NCI-H2227 (cell line): Measurements from ENCODE around the gene FLNC.
A peak's percentile ranks its signal among the peaks of the same experiment; 100 is the strongest.

ENCODE experiments used
- DNase-seq: peaks from one replicate; lab custom pipeline; 2025; ENCODE audit not compliant: unreplicated experiment; lab: John Stamatoyannopoulos, UW

The FLNC gene

GRCh38 chr7:128860158-128861073, 30.2 kb downstream of the FLNC start:
- no peak for DNase-seq

DNA sequence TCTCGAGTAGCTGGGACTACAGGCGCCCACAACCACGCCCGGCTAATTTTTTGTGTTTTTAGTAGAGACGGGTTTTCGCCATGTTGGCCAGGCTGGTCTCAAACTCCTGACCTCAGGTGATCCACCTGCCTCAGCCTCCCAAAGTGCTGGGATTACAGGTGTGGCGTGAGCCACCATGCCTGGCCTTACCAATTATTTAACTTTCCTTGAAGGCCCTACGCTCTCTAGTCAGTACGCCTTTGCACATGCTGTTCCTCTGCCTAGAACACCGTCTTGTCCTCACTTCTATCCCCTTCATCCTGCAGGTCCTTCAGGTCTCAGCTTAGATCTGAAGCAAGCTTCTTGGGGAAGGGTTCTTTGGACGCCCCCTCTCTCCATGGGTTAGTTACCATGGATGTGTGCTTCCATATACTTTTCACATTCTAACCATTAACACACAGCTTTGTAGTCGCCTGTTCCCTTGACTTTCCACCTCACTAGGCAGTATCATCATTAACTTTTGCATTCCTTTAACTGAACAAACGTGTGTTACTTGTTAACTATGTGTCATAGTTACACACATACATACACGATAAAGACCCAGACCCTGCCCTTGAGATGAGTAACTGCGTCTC, 31.9 kb downstream of the FLNC start:
- no peak for DNase-seq

GRCh38 chr7:128862571-128863432, 32.6 kb downstream of the FLNC start, which contains the start of gene ATP6V1F:
Gene ATP6V1F (plus strand): TSS chr7:128862856. CDS start chr7:128862905, 49 bp downstream.
- DNase-seq = peak; percentile 99

DNA sequence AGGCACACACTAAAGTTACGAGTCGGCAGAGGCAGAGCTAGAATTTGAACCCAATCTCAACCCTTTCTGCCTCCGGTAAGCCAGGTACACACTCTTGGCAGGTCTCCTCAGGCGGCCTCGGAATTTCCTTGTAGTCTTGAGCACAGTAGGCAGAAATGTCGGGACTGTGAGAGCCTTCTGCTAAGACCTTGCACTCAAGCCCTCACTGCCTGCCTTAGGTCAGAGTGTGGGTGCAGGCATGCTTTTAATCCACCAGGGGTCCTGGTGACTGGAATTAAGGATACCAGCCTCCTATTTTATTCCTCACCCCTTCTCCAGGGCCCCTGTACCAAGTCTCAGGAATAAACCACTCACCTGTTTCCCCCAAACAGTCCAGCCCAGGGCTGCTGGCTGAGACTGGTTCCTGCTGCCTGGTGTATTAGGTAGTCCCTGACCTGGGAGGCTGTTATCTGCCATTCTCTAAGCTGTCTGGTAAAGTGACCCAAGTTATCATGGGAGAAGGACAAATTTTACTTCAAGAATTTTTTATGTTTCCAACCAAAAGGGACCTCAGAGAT, 33.3 kb downstream of the FLNC start:
- DNase-seq = peak; percentile 61

- no peak for DNase-seq
These were observed 35.1 kb downstream of the FLNC start for GRCh38 chr7:128865303-128865702.

- no peak for DNase-seq
These were observed 36.0 kb downstream of the FLNC start for GRCh38 chr7:128865996-128866877.

DNA sequence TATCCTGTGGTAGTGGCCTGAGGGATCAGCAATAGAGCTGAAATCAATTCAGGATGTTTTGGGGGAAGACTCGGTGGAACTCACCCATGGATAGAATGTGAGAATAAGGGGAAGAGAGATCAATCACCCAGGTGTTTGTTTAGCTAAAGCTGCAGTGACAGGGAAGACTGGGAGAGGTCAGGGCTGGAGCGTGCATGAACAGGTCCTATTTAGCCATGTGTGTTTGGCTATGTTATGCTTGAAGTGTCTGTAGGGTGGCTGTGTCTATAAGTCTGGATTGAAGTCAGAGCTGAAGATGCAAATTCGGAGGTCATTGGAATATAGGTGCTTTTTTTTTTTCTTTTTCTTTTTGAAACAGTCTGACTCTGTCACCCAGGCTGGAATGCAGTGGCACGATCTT, 37.0 kb downstream of the FLNC start:
- DNase-seq = no peak

DNA sequence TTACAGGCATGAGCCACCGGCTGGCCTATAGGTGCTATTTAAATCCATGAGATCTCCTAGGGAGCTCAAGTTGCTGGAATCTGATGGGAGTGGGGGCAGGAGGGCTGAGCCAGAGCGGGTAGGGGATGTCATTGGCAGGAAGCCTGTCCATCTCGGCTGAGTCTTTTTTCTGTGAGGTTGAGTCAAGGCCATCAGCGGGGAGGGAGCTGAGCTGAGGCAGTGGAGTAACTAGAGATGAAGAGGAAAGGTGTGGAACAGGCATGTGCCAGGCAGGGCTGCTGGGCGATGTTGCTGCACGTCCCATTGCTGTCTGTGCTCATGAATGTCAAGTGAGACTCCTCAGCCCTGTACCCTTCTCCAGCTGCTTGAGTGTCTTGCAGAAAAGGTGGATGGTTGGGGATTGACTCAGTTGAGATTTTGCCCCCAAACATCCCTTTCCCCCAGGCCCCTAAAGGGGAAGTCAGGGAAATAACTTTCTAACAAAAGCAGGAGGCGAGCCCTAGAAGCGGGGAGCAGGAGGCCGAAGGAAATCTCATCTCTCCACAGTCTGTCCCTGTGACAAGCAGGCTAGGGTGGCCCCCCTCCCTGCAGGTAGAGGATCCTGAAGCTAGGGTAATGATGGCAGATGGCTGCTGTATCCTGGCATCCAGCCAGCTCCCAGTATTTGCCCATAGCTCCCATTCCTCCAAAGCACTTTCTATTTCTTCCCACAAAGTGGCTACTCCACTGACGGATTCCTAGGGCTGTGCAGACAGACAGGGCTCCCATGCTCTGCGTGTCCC, 37.8 kb downstream of the FLNC start:
- peak; percentile 57 for DNase-seq

GRCh38 chr7:128868624-128869137, 38.5 kb downstream of the FLNC start:
- DNase-seq = no peak

DNA sequence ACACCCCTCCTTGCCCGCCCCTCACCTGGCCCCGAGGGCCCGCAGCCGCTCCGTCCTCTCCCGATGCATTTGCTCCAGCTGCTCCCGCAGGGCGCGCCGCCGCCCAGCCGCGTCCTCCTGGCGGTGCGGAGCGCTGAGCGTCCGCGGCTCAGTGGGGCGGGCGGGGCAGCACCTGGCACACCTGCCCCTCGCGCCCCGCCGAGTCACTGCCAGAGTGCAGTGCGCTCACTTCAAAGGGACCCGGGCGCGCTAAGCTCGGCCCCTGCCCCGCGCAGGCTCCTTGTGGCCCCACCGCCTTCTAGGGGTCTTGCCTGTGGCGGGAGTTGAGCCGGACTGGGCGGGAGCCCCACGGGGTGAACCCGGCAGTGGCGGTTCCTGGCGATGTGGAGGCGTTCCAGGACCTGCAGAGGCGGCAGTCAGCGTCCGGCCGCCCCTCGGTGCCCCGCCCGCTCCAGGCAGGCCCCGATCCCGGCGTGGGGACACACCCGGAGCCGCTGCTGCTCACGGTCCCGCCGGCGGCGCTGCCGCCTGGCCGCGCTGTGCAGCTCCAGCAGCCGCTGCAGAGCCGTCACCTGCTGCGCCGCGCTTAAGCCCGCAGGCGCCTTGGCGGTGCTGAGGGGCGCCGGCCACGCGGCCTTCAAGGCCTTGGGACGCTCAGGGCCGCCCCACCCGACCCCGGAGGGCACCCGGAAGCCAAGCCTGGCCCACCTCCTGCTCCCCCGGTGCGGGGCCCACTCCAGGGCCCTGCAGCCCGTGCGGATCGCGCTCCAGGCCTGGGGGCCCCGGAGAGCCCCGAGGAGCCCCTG, 39.1 kb downstream of the FLNC start:
- peak; percentile 73 for DNase-seq

GRCh38 chr7:128869944-128870285, 39.7 kb downstream of the FLNC start:
- peak; percentile 52 for DNase-seq

DNA sequence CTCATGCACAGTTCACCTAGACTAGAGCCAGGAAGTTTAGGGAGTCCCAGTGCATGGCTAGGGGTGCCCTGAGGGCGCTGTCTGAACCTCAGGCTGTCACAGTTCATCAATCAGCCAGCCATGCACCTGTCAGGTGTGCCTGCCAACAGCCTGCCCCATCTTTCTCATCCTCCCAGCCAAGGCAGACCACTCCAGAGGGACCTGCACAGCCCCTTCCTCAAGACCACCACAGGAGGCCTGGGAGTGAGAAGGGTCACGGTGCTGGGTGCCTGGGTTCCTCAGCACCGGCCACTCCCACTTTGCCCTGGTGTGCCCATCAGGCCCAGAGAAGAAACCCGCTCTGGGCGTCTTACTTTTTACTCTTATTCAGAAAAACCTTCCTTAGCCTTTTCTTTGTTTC, 40.8 kb downstream of the FLNC start:
- DNase-seq = no peak

DNA sequence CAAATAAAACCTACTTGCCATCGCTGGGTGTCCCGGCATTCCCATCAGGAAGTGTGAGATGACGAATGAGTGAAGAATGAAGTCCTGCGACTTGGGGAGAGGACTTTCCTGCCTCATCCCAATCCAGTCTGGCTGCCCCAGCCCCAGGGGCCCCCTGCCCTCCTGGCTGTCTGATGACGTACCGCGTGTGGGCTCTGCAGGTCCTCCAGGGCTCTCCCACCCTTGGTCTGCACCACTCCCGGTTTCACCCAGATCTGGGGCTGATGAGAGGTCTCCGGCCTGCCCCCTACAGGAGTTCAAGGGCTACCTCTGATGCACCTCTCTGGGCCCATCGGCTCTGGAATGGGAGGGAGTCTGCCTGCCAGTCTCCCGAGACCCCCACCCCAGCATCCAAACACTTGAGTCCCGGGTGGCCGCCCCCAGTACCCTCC, 42.2 kb downstream of the FLNC start:
- DNase-seq = no peak

GRCh38 chr7:128873234-128873633, 43.0 kb downstream of the FLNC start:
- no peak for DNase-seq

- DNase-seq = no peak
These were observed 44.2 kb downstream of the FLNC start for GRCh38 chr7:128874140-128875031.

DNA sequence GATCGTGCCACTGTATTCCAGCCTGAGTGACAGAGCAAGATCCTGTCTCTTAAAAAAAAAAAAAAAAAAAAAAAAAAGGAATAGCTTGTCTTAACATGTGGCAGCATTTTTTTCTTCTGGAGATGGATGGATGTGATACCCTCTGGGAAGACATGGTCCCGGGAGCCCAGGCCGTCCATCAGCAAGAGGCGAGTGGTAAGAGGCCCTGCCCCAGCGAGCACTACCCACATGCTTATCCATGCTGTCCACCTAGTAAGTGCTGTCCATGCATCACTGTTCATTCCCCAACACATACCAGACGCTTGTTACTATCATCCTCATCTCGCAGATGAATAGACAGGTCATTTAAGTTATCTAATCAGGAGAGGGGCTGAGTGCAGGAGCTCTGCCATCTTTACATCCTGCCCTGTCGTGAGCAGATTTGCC, 45.3 kb downstream of the FLNC start:
- DNase-seq = no peak

- no peak for DNase-seq
These were observed 45.9 kb downstream of the FLNC start for GRCh38 chr7:128876127-128876526.
